ENCODE measurements around the gene CERKL.
A peak's percentile ranks its signal among the peaks of the same experiment; 100 is the strongest.

The CERKL gene

DNA sequence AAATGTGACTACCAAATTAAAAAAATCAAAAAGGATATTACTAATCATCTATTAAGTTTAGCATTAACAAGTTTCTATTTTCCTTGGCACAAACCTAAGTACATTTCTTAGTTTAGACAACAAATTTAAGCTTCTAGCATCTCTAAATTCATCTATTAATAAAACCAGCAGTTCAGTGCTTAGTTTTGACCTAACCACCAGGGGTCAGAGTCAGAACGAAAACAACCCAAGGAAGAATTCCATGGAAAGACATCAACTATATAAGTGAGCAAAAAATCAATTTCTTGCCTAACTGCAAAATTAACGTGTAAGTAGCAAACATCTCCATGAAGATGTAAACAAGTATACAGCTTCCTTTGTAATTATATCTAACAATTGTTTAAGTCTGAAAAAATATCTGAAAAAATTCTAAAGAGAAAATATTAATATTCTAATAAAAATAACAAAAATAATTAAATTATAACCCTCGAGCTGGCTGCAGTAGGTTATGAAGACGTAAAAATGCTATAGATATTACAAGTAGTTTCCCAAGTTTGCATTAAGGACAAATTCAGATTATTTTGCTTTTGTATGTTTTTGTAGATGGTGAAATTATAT is 83.7 kb downstream of the CERKL start:
- no peak for DNase-seq

DNA sequence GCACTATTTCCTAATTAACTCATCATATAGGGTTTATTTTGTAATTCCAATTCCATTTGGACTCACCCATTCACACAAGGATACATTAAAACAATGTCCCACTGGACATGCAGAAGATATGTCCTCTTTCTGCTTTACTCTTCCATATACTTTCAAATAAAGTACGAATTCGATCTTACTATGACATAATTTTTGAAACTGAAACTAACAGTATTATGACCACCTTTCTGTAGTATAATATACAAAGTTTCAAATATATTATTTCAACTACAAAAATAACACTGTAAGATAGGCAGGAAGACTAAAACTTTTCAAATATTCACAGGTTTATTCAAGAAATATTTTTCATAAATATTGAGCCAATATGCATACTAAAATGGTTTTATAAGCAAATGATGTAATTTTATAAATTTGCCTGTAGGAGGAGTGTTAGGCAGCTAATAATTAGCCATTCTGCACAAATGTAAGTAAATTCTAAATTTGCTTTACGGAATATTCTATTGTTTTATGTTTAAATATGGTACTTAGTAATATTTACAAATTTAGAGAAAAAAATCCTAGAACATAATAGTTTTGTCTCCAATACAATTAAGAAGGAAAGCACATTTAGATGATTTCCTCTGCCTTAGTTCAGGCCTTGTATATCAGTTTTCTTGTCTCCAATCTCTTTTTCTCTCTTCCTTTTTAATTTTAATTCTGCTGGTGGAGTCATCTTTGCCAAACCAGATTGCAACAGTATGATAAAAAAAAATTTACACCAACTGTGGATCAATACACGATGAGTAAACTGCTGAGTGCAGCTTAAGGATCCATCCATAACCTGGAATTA is 85.9 kb downstream of the CERKL start:
- no peak for DNase-seq

DNA sequence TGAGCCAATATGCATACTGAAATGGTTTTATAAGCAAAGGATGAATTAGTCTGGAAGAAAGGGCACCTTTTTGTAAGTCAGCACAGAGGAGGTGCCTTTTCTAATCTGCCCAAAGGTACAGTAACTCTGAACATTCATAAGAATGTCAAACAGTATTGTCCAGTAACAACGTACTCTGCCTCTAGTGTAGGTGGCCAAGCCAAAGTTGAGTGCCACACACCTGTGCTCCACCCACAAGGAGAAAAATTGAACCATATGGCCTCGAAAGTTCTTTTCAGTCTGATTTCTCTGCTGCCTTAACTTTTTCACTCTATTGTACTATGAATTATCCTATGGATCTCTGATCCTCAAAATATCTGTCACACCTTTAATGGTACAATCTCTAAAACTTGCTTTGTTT is 86.8 kb downstream of the CERKL start:
- no peak for DNase-seq

DNA sequence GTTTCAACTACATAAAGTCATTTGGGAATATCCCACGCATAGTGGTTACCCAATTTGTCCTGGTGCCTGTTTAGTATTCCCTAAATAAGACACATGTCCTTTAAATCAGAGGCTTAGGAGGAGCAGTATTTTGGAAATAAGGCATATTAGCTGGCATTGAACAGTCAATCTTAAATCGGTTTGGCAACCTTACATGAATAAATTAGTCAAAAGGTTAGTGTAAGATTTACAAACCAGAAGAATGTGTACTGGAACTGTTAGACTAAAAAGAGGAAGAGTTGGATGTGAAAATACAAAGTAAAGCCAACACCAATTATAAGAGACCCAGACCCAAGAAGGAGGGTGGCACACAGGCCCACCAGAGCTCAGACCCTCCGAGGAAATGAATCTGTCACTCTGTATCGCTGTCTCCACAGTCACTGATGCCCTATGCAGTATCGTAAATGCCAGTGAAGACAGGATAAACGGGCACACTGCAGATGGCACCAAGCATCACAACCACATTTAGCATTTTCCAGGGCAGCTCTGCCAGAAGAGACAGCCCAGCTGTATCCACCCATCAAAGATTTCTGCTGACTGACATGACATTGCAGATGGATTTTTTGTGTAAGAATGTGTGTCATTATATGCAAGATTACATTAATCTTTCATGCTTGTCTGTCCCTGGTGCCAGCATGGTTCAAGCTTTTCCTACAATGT is 90.4 kb downstream of the CERKL start:
- DNase-seq, result no peak

DNA sequence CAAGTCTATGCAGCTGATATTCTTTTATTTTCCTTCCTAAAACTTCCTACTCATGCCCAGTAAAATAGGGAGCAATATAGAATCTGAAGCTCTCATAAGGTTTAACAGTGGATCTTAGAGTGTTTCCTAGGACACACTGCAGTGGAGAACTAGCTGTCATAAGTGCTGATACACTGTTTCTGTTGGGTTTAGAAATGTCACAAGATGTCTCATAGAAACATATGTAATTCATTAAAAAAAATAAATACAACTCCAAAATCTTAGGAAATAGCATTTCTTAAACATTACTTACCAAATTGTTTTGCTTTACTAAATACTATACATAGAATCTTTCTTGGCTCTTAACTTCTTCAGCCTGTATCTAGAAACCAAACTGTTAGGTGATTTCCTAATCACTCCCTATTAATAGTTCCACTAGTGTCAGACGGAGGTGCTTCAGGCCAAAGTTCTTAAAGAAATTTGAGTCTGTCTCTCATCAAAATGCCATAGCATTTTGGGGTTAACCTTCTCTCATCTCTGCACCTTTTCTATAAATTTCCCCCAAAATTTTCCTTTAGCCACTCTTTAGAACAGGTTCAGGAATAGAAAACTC is 93.7 kb downstream of the CERKL start:
- no peak for DNase-seq

DNA sequence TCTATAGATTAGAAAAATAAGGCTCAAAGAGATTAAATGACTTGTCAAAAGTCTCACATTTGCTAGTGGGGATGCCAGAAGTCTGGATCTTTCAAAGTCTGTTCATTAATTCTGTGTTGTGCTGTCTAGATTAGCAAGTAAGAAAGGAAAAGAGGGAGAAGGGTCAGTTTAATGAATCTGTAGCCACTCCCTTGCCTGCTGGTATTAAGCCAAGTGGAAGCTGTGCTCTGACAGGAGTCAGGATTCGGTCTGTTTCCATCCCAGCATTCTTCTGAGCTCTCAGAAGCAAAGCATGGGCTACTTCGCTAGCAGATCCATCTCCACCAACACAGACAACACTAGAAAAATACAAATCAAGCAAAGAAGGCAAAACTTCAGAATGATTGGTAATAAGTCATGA is 98.5 kb downstream of the CERKL start:
- DNase-seq, result no peak

DNA sequence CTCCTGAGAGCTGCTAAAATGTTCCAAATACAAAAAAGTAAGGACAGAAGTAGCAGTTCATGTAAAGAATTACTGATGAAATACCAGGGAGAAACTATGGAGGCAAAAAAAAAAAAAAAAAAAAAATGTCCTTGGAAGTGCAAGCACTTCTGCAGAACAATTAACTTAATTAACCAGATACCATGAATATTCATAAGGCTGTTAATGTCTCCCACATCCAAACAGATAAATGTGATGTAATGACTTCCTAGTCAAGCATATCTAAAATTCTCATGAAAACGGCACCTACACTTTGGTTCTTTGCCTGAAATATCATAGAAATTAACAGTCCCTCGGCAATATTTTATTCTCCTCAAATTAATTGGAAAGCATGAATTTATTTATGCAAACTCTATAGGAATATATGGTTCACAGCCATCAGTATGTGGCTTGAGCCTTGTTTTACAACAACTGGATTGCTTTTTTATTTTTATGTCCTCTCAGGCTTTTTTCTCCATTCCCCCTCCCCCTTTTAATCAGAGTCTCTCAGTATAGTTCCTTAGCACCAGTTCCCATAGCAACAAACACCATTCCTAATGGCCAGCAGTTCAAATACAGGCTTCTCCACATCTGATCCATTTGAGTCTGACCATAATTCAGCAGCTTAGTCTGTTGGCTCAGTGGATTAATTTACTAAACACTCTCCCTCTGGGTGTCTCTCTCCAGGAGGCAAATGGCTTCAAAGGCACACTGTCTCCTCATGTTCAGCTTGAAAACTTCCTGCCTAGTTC is 102.7 kb downstream of the CERKL start:
- DNase-seq, result no peak

DNA sequence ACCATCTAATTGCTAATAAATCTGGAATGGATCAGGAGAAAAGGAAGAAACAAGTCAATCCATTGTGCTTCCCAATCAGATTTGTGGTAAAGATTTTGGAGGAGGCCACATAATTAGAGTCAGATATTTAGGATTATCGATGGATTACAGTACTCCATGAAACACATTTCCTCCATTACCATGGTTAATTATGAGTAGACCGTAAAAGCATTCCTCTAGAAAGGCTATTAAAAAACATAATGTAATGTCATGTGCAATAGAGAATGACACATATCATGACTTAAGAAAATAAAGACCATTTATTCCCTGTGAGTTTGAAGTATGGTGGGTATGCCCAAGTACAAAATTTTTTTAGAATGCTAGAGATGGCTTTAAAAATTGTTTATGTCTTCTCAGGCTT is 103.7 kb downstream of the CERKL start:
- no peak for DNase-seq

DNA sequence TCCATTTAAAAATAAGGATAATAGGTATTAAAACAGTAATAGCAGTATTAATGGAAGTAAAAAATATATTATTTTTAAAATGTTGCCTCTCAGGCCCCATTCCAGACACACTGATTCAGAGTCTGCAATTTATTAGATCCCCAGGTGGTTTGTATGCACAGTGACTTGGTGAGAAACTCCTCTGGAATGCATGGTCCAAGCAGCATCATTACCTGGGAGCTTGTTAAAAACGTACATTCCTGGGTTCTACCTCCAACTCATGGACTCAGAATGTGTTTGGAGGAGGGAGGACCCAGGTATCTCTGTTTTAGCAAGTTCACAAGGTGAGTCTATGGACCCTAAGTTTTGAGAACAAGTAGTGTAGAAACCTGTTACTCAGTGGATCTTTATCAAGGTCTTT is 104.1 kb downstream of the CERKL start:
- DNase-seq, result no peak

DNA sequence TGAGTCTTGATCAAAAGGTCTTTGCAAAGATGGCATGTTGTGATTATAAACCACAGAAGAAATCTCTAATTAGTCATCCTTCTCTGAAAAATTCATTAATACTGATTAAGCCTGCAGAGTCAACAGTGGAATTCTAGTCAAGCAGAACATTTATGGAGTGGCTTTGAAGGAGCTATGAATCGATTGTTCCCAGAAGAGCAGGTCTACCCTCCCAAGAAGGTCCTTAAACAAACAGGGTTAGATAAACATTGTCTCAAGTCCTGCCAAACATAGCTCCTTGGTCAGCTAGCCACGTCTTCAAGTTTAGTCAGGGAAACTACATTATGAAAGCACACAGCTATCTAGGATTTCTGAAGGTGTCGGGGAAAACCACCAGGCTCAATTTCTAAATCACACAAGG is 110.8 kb downstream of the CERKL start:
- no peak for DNase-seq

DNA sequence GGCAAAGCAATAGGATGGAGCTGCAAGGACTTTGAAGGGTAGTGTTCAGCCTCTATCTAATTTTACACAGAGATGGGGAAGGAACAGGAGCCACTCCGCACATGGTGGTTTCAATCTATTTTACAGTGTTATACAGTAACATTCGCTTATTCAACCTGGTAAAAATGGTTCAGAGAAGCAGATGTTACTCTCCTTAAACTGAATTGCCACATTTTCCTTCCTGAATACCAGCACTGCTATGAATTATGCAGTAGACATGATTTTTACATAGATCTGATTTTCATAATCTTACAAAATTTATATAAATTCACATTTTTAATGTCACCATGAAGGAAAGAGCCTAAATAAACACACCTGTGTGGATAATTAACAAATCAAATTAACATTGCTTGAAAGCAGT is 114.7 kb downstream of the CERKL start:
- DNase-seq, result no peak

DNA sequence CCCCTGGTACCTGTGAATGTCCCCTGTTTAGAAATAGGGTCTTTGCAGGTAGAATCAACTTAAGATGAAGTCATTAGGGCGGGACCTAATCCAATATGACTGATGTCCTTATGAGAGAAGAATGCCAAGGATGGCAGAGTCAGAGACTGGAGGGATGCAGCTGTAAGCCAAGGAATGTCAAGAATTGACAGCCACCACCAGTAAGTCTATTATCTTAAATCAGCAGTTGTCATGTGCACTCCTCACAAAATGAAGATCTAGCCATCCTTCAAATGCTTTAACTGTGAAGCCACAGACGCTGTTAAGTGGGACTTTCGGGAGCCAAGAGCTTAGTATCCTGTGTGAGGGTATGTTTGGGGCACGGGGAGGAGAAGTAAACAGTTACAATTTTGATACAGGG is 116.5 kb downstream of the CERKL start:
- DNase-seq, result no peak

DNA sequence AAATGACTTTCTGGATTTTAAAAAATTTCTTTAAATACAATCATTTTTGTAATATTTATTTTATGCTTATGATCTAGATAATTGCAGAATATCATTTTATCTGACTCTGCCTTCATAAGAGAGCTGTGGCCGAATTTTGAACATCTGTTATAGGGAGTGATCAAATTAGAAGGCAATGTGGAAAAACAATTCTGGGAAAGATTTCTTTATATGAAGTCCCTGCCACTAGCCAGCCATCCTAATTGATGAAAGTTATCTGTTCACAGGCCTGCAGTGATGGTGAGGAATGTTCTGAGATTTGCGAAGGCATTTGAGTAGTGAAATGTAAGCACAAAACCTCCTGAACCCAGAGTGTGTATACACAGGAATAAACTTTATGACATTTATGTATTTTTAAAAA is 120.2 kb downstream of the CERKL start:
- no peak for DNase-seq

DNA sequence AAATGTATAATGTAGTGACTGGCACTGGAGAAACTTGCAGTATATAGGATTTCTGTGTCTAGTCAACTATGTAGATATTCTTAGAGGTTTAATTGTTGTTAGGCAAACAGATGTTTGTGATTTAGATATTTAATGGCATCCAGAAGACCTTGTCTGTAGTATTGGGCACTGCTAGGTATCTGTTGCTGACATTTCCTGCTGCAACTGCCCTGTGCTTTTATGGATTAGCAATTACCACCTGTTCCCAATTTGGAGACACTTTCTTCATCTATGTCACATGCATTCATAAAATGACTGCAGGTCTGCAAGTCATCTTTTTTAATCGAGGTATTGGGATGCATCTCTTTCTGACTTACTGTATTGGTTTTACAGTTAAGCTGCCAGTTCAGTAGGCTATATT is 128.5 kb downstream of the CERKL start:
- no peak for DNase-seq

DNA sequence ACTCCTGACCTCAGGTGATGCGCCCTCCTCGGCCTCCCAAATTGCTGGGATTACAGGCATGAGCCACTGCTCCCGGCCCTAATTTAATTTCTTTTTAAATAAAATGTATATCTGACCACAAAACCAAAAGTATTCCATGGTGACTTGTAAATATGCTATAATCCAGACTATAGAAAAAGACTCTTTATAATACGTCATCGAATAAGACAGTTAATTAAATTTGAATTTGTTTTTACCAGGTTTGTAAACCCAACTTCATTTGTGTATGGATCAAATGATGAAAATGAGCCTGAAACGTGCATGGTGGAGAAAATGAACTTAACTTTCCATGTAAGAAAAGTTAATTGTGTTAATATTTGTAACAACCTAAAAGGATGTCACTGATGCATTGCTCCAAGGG is 129.8 kb downstream of the CERKL start:
- no peak for DNase-seq

DNA sequence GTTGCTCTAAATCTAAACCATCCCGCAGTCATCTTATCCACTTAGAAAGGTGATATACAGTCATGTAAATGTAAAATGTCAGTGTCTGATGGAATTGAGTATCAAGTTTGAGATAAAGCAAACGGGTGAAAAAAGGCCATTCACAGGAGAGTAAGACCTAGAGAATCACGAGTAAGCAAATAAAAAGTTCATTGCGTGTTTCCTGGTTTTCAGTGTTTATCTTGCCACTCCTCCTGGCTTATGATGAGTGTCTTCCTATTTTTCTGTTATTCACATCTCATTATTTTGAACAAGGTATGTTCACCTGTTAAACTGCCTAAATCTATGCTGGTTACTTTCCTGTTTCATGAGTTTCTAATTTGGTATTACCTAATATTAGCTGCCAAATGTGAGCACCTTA is 130.9 kb downstream of the CERKL start:
- no peak for DNase-seq

DNA sequence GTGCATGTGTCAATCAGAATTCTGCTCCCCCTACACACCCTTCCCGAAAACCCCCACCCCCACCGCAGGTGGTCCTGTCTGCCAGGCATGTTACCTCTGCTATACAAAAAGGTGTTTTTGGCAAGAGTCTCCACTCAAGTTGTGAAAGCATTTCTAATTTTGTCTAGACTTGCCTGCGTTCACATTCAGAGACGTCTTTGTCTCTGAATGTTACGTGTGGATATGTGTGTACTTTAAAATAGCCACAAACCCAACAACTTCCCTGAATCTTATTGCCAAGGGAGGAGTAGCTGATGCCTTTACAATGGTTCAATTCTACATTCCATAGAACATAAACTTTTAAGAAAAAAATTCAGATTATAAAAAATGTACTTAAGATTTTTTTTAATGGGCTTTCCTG is 133.1 kb downstream of the CERKL start:
- no peak for DNase-seq

DNA sequence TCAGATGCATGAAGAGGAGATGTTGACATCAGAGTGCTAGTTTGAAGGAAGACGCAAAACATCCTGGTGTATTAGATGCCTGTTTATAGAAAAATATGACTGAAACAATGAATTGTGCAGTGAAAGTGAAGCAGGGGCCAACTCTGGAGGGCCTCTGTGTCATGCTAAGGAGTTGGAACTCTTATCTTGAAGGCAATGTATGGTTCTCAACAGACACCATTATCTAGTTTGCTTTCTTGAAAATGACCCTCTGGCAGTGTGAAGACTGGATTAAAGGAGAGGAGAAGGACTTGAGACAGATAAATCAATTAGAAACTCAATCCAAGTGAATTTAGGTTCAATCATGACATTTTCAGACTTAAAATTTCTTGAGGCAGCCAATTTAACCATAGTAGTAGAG is 136.7 kb downstream of the CERKL start:
- no peak for DNase-seq

DNA sequence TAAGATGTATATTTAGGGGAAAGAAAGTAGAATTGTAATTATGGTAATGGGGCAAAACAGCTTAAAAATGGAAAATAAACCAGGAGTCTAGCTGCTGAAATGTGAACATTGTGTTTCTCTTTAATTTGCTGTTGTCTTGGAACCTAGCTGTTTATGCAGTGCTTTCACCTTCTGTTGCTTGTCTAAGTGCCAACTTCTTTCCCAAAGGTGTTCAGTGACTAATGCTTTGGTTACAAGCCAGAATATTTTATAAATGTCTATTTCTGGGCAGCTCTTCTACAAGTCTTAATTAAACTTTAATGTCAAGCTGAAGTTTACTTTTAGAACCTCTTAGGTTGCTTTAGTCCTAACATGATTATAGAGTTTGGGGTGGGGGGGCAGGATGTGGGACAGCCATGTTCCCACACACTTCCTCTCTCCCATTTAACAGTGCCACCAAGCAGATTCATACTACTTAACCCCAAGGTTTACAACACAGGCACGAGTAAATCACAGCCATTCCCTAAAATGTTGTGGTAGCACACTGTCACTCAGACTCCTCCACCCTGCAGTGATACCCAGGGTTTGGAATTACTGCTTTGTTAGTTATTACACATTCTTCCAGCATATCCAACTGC is 139.1 kb downstream of the CERKL start:
- peak in 1 of 5 donors; percentile 3 for DNase-seq

DNA sequence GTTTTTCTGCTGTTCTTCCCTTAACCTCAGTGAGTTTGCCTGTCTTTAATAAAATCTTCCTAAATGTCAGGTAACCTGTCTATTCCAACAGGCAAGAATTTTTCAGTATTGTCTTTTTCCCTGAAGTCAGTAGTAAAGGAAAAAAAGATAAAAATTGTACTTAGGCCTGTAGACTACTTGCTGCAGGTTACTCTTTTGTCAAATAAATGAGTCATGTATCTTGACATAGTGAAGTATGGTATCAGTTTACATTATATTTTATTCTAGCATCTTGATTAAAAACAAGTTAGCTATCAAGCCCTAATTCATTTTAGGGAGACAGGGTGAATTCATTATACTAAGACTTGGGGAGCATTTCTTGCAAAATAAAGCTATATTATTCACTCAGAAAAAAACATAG is 139.9 kb downstream of the CERKL start:
- DNase-seq, result no peak

DNA sequence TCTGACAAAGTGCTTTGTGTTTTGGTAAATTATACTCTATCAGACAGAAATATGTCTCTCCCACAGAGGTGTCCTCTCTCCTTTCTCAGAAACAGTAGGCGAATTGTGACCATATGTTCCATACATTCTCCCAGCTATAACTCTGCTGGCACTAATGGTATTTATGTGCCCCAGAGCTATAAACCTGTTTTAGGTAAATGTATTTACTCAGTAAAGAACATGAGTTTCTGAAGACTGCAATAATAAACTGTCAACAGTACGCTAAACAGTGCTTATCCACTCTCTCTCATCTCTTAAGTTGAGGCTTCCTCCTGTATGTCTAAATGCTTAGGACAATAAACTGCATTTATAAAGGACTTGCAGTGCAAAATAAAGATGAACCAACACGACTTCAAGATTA is 141.2 kb downstream of the CERKL start:
- no peak for DNase-seq

DNA sequence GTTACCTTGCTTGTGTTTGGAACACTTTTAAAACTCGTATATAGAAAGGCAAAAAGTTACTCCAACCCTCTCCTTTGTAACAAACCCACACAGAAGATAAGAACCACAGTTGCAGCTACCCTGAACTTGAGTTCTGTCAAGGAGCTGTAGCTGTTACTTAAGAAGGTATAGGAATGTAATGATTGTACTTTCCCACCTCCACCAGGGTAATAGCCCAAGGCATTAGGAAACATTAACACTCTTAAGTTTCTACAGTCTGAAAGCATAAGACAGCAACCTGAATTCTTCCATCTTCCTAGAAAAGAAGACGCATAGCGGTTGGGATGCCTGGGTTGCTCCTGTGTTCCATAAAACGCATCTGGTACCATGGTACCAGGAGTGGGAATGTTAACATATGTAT is 156.7 kb downstream of the CERKL start:
- no peak for DNase-seq

DNA sequence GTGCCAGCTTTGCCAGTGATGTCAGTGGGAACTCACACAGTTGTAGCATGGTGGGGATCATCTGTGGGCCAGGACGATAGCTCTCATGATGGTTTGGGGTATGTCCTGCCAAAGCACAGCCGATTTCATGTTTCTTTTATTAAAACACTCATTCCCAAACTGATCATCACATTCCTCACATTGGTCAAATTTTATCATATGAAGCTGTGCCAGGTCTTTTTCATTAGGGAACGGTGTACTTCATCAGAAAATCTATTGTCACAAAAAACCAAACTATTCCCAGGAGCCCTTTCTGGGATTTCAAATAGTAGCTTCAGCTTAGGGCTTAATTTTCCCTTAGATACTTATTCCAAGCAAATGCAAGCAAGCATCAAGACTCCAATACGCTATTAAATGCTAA is 157.7 kb downstream of the CERKL start:
- DNase-seq, result no peak

Measured in T-helper 1 cell (primary cell).